NT2/D1 (cell line): ENCODE results near the gene NPB.

Source experiments
- DNase-seq: peaks from one replicate; pipeline ENCODE4 v3.0.0-alpha.2; 2011; ENCODE audit warnings: low read depth, low spot score
- H3K27me3 ChIP-seq: 2 replicates; pipeline ENCODE4 v1.6.0; 2011; ENCODE audit warnings: mild to moderate bottlenecking; ENCODE audit not compliant: insufficient read length, insufficient read depth
- H3K36me3 ChIP-seq: 2 replicates; pipeline ENCODE4 v1.6.1; 2011; ENCODE audit warnings: mild to moderate bottlenecking, low read length, mixed read lengths; ENCODE audit not compliant: insufficient read depth, insufficient read length
- H3K4me1 ChIP-seq: 2 replicates; pipeline ENCODE4 v1.5.1; 2011; ENCODE audit not compliant: insufficient read depth, insufficient read length
- H3K4me3 ChIP-seq: 2 replicates; pipeline ENCODE4 v1.5.1; 2011; ENCODE audit warnings: low read depth; ENCODE audit not compliant: insufficient read length
- H3K9ac ChIP-seq: 2 replicates; pipeline ENCODE4 v1.6.0; 2011; ENCODE audit warnings: low read depth; ENCODE audit not compliant: insufficient read length
- H3K9me3 ChIP-seq: 2 replicates; pipeline ENCODE4 v1.5.1; 2011; ENCODE audit warnings: mild to moderate bottlenecking, low read length; ENCODE audit not compliant: insufficient read depth
- SUZ12 ChIP-seq: IDR thresholded peaks from 2 replicates; pipeline ENCODE4 v1.6.1; 2011; ENCODE audit not compliant: insufficient read length, insufficient read depth; ENCODE audit errors: extremely low read depth
- YY1 ChIP-seq: IDR thresholded peaks from 2 replicates; pipeline ENCODE4 v1.6.1; 2011; ENCODE audit not compliant: insufficient read length, insufficient read depth
- ZNF274 ChIP-seq: IDR thresholded peaks from 2 replicates; pipeline ENCODE4 v1.6.1; 2011; ENCODE audit warnings: mild to moderate bottlenecking, low read depth, low read length

The NPB gene

GRCh38 chr17:81902653-81903414, 796 bp downstream of the NPB start:
- H3K9ac ChIP-seq: peak overlapping the region; percentile 78
- peaks cover 62% of the 10 kb centered on the region for H3K36me3 ChIP-seq
- TF ChIP-seq ZNF274 (no peak), SUZ12 (no peak), YY1 (no peak)
- no peaks in the 10 kb centered on the region for H3K9me3 ChIP-seq
- peak overlapping the region; percentile 15 for H3K4me3 ChIP-seq
- no peak for DNase-seq
- peaks cover 27% of the 10 kb centered on the region for H3K4me1 ChIP-seq
- peaks cover 16% of the 10 kb centered on the region for H3K27me3 ChIP-seq

- Histone ChIP-seq H3K4me1 (peaks cover 23% of the 10 kb centered on the region), H3K9ac (no peak overlapping the region), H3K9me3 (no peaks in the 10 kb centered on the region), H3K27me3 (peaks cover 16% of the 10 kb centered on the region), H3K4me3 (no peak overlapping the region), H3K36me3 (peaks cover 68% of the 10 kb centered on the region)
- no peak for TF ChIP-seq SUZ12
- no peak for TF ChIP-seq ZNF274
- TF ChIP-seq YY1: no peak
- DNase-seq: no peak
Observed at GRCh38 chr17:81903415-81903831, 1.4 kb downstream of the NPB start.

- Histone ChIP-seq H3K27me3 (peaks cover 16% of the 10 kb centered on the region), H3K36me3 (peaks cover 72% of the 10 kb centered on the region), H3K4me1 (peaks cover 22% of the 10 kb centered on the region), H3K9me3 (no peaks in the 10 kb centered on the region), H3K9ac (no peak overlapping the region), H3K4me3 (no peak overlapping the region)
- TF ChIP-seq YY1 (no peak), SUZ12 (no peak), ZNF274 (no peak)
- no peak for DNase-seq
Observed at GRCh38 chr17:81903896-81904599, 2.0 kb downstream of the NPB start.

GRCh38 chr17:81904600-81905423, 2.8 kb downstream of the NPB start:
- H3K36me3 ChIP-seq: peaks cover 69% of the 10 kb centered on the region
- no peaks in the 10 kb centered on the region for H3K9me3 ChIP-seq
- H3K4me1 ChIP-seq: peaks cover 18% of the 10 kb centered on the region
- TF ChIP-seq YY1: no peak
- TF ChIP-seq SUZ12: no peak
- TF ChIP-seq ZNF274: no peak
- peaks cover 16% of the 10 kb centered on the region for H3K27me3 ChIP-seq
- no peak overlapping the region for H3K4me3 ChIP-seq
- no peak for DNase-seq
- H3K9ac ChIP-seq: no peak overlapping the region

GRCh38 chr17:81905424-81905875, 3.4 kb downstream of the NPB start:
- Histone ChIP-seq H3K4me3 (no peak overlapping the region), H3K4me1 (peaks cover 20% of the 10 kb centered on the region), H3K36me3 (peaks cover 63% of the 10 kb centered on the region), H3K9me3 (no peaks in the 10 kb centered on the region), H3K27me3 (peaks cover 21% of the 10 kb centered on the region), H3K9ac (no peak overlapping the region)
- no peak for TF ChIP-seq ZNF274
- no peak for TF ChIP-seq SUZ12
- TF ChIP-seq YY1: no peak
- DNase-seq: no peak

GRCh38 chr17:81905993-81906392, 4.0 kb downstream of the NPB start:
- H3K36me3 ChIP-seq: peaks cover 58% of the 10 kb centered on the region
- no peak for TF ChIP-seq SUZ12
- TF ChIP-seq ZNF274: no peak
- no peak for TF ChIP-seq YY1
- H3K9ac ChIP-seq: no peak overlapping the region
- H3K4me3 ChIP-seq: no peak overlapping the region
- peaks cover 25% of the 10 kb centered on the region for H3K27me3 ChIP-seq
- H3K4me1 ChIP-seq: peaks cover 20% of the 10 kb centered on the region
- H3K9me3 ChIP-seq: no peaks in the 10 kb centered on the region
- DNase-seq: no peak
